ENCODE results near the gene ZBTB24.

GRCh38 chr6:109498936-109499335 is 15.9 kb upstream of the ZBTB24 start:
- TF ChIP-seq EZH2 (IDR thresholded peaks at IDR 0.05; ENCODE audit: low read length, missing control alignments) (no peak), CTCF (conservative IDR thresholded peaks at IDR 0.05 in 1 of 2, IDR thresholded peaks at IDR 0.05 in 1 of 2; ENCODE audit: low read depth in 1 of 2, low read length in 2 of 2) (no peak)
